Measurements from ENCODE around the gene PA2G4.

- TF ChIP-seq POLR2A (IDR thresholded peaks at IDR 0.05; ENCODE audit: low read length), result no peak
- no peak for TF ChIP-seq GATA1 (IDR thresholded peaks at IDR 0.05; ENCODE audit: low read depth, low read length)
Observed at GRCh38 chr12:56122637-56123036, 18.3 kb downstream of the PA2G4 start.

Measured in erythroblast (primary cell).